22Rv1 (cell line): ENCODE measurements around the gene IRX4.

Experiments used
- ZFX ChIP-seq: fragments of 450-650 bp; IDR thresholded peaks from 2 replicates; pipeline ENCODE4 v1.6.1; 2017; ENCODE audit warnings: antibody characterized with exemption, borderline replicate concordance
- TF ChIP-seq, protein P1 (sequence below): fragments of 450-650 bp; IDR thresholded peaks from 2 replicates; pipeline ENCODE4 v1.5.1; 2017; ENCODE audit warnings: mild to moderate bottlenecking

DNA sequence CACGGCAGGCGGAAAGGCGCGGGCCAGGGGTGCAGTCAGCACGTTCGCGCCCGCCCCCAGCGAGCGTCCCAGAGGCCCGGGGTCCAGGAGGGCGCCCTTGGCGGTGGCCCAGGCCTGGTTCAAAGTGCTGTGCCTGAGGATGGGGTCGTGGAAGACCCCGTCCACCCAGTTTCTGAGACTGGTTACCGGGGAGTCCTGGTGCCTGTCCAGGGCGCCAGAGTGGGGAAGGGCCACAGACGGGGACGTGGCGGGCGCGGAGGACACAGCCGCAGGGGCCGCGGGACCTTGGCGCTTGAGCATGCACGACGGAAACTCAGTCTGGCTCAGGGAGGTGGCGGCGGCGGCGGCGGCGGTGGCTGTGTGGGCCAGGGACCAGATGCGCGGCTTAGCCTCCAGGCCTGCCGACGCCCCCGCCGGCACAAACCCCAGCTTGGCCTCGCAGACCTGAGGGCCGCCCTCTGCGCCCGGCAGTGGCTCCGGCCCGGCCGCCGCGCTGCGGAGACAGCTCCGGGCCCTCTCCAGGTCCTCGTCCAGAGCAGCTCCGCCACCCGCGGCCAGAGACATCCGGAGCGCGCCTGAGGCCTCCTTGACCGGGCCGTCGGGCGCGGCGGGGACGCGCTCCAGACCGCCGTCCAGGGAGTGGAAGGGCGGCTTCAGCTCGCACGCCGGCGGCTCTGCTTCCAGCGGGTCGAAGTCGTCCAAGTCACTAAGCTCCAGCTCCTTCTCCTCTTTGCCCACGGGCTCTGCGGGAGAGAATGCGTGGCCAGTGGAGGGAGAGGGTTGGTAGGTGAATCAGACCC is 4.5 kb downstream of the IRX4 start:
- TF ChIP-seq, protein P1, sequence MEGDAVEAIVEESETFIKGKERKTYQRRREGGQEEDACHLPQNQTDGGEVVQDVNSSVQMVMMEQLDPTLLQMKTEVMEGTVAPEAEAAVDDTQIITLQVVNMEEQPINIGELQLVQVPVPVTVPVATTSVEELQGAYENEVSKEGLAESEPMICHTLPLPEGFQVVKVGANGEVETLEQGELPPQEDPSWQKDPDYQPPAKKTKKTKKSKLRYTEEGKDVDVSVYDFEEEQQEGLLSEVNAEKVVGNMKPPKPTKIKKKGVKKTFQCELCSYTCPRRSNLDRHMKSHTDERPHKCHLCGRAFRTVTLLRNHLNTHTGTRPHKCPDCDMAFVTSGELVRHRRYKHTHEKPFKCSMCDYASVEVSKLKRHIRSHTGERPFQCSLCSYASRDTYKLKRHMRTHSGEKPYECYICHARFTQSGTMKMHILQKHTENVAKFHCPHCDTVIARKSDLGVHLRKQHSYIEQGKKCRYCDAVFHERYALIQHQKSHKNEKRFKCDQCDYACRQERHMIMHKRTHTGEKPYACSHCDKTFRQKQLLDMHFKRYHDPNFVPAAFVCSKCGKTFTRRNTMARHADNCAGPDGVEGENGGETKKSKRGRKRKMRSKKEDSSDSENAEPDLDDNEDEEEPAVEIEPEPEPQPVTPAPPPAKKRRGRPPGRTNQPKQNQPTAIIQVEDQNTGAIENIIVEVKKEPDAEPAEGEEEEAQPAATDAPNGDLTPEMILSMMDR = no peak
- no peak for TF ChIP-seq ZFX
